NT2/D1 (cell line): ENCODE data around the gene RNF214.

ENCODE experiments used
- SUZ12 ChIP-seq: IDR thresholded peaks from 2 replicates; pipeline ENCODE4 v1.6.1; 2011; ENCODE audit not compliant: insufficient read length, insufficient read depth; ENCODE audit errors: extremely low read depth
- ZNF274 ChIP-seq: IDR thresholded peaks from 2 replicates; pipeline ENCODE4 v1.6.1; 2011; ENCODE audit warnings: mild to moderate bottlenecking, low read depth, low read length

DNA sequence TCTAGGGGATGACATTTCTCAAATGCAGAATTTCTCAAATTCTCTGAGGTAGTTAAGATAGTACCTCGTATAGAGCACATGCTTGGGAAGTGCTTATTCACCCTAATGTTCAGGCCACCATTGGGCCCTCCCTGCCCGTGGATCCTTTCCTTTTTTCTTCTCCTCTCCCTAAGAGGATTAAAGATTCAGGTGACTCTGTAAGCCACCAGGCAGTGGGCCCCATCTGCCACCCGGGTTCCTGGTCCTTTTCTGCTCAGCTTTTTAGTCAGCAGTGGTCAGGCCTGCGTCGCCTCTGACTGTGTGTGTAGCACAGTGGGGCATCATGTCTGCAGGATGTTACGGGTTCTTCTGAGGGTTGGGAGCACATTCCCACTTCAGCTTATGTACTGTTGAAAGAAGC is 102.4 kb downstream of the RNF214 start:
- TF ChIP-seq ZNF274: no peak
- TF ChIP-seq SUZ12: no peak
